ENCODE data around the gene DGKI.

The DGKI gene

DNA sequence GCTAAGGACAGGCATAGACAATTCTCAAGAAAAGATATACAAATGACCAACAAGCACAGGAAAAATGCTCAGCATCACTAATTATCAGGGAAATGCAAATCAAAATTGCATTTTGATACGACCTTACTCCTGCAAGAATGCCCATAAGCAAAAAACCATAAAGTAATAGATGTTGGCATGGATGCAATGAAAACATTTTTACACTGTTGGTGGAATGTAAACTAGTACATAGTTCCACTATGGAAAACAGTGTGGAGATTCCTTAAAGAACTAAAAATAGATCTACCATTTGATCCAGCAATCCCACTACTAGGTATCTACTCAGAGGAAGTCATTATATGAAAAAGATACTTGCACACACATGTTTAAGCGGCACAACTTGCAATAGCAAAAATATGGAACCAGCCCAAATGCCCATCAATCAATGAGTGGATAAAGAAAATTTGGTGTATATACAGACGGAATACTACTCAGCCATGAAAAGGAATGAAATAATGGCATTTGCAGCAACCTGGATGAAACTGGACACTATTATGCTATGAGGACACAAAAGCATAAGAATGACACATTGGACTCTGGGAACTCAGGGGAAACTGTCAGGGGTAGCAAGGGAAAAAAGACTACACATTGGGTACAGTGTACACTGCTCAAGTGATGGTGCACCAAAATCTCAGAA, 59.3 kb downstream of the DGKI start:
- Histone ChIP-seq H3K4me2 (ENCODE audit: low read length) (no peak overlapping the region), H3F3A (ENCODE audit: insufficient read depth, low read length) (no peaks in the 10 kb centered on the region)

DNA sequence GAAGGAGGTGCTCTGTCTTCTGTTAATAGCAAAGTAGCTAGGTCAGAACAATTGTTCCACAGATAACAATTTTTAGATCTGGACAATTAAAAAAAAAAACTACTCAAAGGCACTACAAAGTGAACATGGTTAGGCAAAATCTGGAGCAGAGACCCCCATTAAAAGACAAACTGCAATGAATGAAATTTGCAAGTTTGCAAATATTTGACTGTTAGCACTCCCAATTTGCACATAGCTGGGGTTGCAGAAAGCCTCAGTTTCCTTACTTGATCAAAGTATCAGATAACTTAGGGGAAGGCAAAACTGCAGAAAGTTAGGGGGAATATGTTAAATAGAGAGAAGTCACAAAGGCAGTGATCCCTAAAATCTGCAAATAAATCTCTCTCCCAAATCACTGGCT, 68.3 kb downstream of the DGKI start:
- no peaks in the 10 kb centered on the region; the same call in 1 of the 2 replicates for H3K9me2 ChIP-seq (ENCODE audit: low read depth, low read length)
- H4K20me1 ChIP-seq (ENCODE audit: insufficient read depth, low read length) = no peaks in the 10 kb centered on the region
- H3K36me3 ChIP-seq (ENCODE audit: insufficient read depth, low read length) = no peaks in the 10 kb centered on the region
- no peaks in the 10 kb centered on the region for H3K9me3 ChIP-seq (ENCODE audit: low read length)
- no peak overlapping the region for H3K27ac ChIP-seq (ENCODE audit: low read depth, low read length, poor library complexity, severe bottlenecking)
- H3K4me3 ChIP-seq (ENCODE audit: low read depth, low read length, poor library complexity, severe bottlenecking) = no peak overlapping the region
- H3K4me2 ChIP-seq (ENCODE audit: low read length) = no peak overlapping the region
- H2AFZ ChIP-seq (ENCODE audit: low read length) = no peak overlapping the region
- no peaks in the 10 kb centered on the region for H3K4me1 ChIP-seq (ENCODE audit: insufficient read depth, low read length, severe bottlenecking)
- H3F3A ChIP-seq (ENCODE audit: insufficient read depth, low read length) = no peaks in the 10 kb centered on the region
- no peaks in the 10 kb centered on the region for H3K79me2 ChIP-seq (ENCODE audit: insufficient read depth, low read length)
- H3K9ac ChIP-seq (ENCODE audit: low read length) = no peak overlapping the region
- H3K27me3 ChIP-seq (ENCODE audit: insufficient read depth, low read length) = no peaks in the 10 kb centered on the region
- TF ChIP-seq EZH2 (IDR thresholded peaks at IDR 0.05; ENCODE audit: borderline replicate concordance, low read length) = no peak
- TF ChIP-seq, protein P1, sequence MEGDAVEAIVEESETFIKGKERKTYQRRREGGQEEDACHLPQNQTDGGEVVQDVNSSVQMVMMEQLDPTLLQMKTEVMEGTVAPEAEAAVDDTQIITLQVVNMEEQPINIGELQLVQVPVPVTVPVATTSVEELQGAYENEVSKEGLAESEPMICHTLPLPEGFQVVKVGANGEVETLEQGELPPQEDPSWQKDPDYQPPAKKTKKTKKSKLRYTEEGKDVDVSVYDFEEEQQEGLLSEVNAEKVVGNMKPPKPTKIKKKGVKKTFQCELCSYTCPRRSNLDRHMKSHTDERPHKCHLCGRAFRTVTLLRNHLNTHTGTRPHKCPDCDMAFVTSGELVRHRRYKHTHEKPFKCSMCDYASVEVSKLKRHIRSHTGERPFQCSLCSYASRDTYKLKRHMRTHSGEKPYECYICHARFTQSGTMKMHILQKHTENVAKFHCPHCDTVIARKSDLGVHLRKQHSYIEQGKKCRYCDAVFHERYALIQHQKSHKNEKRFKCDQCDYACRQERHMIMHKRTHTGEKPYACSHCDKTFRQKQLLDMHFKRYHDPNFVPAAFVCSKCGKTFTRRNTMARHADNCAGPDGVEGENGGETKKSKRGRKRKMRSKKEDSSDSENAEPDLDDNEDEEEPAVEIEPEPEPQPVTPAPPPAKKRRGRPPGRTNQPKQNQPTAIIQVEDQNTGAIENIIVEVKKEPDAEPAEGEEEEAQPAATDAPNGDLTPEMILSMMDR (IDR thresholded peaks at IDR 0.05; ENCODE audit: low read length) = no peak

More for the DNA sequence above, 59.3 kb downstream of the DGKI start:
- no peaks in the 10 kb centered on the region for H4K20me1 ChIP-seq (ENCODE audit: insufficient read depth, low read length)
- H3K9me3 ChIP-seq (ENCODE audit: low read length) = no peaks in the 10 kb centered on the region
- no peaks in the 10 kb centered on the region for H3K9me2 ChIP-seq (ENCODE audit: low read depth, low read length)
- H3K4me1 ChIP-seq (ENCODE audit: insufficient read depth, low read length, severe bottlenecking) = no peaks in the 10 kb centered on the region
- no peaks in the 10 kb centered on the region for H3K36me3 ChIP-seq (ENCODE audit: insufficient read depth, low read length)
- H3K4me3 ChIP-seq (ENCODE audit: low read depth, low read length, poor library complexity, severe bottlenecking) = no peak overlapping the region
- H2AFZ ChIP-seq (ENCODE audit: low read length) = no peak overlapping the region
- H3K9ac ChIP-seq (ENCODE audit: low read length) = no peak overlapping the region
- no peak overlapping the region for H3K27ac ChIP-seq (ENCODE audit: low read depth, low read length, poor library complexity, severe bottlenecking)
- TF ChIP-seq, protein P1 (IDR thresholded peaks at IDR 0.05; ENCODE audit: low read length) = no peak
- no peak for TF ChIP-seq EZH2 (IDR thresholded peaks at IDR 0.05; ENCODE audit: borderline replicate concordance, low read length)
- no peaks in the 10 kb centered on the region for H3K27me3 ChIP-seq (ENCODE audit: insufficient read depth, low read length)
- H3K79me2 ChIP-seq (ENCODE audit: insufficient read depth, low read length) = no peaks in the 10 kb centered on the region

DNA sequence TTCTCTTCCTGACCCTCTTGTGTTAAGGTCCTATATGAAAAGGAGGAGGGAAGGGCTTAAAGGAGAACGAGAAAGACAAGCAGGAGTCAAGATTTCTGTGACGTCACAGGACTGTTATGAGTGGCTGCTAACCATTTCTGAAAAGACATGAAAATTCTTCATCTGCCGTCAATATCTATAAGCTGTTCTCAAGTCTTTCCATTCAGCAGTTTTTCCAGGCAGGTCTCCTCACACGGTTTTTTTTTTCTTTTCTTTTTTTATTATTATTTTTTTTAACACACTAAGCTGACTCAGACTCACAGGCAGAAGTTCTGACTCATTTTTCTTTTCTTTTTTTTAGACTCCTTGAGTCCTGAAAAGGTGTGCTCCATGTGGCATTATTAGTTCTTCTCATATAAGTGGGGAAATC, 72.0 kb downstream of the DGKI start:
- Histone ChIP-seq H3K4me3 (ENCODE audit: low read depth, low read length, poor library complexity, severe bottlenecking) (no peak overlapping the region), H3K9me2 (ENCODE audit: low read depth, low read length) (no peaks in the 10 kb centered on the region; the same call in 1 of the 2 replicates), H3K9ac (ENCODE audit: low read length) (no peak overlapping the region), H3K4me1 (ENCODE audit: insufficient read depth, low read length, severe bottlenecking) (no peaks in the 10 kb centered on the region), H2AFZ (ENCODE audit: low read length) (no peak overlapping the region), H3K36me3 (ENCODE audit: insufficient read depth, low read length) (no peaks in the 10 kb centered on the region), H3K9me3 (ENCODE audit: low read length) (no peaks in the 10 kb centered on the region), H3F3A (ENCODE audit: insufficient read depth, low read length) (no peaks in the 10 kb centered on the region), H3K27me3 (ENCODE audit: insufficient read depth, low read length) (no peaks in the 10 kb centered on the region), H4K20me1 (ENCODE audit: insufficient read depth, low read length) (no peaks in the 10 kb centered on the region), H3K4me2 (ENCODE audit: low read length) (no peak overlapping the region), H3K79me2 (ENCODE audit: insufficient read depth, low read length) (no peaks in the 10 kb centered on the region), H3K27ac (ENCODE audit: low read depth, low read length, poor library complexity, severe bottlenecking) (no peak overlapping the region)
- no peak for TF ChIP-seq EZH2 (IDR thresholded peaks at IDR 0.05; ENCODE audit: borderline replicate concordance, low read length)
- TF ChIP-seq, protein P1 (IDR thresholded peaks at IDR 0.05; ENCODE audit: low read length) = no peak
